HepG2 (cell line): ENCODE measurements around the gene C1QTNF12.

ENCODE experiments used
- EZH2 ChIP-seq: conservative IDR thresholded peaks from 2 replicates; pipeline ENCODE4 v1.6.1; 2012; ENCODE audit warnings: mild to moderate bottlenecking, low read depth, low read length, moderate library complexity
- KDM1A ChIP-seq: IDR thresholded peaks from 2 replicates; pipeline ENCODE4 v1.6.1; 2016; ENCODE audit warnings: missing compliant biosample characterization
- KDM5A ChIP-seq: fragments of 200-600 bp; sonication (generic); IDR thresholded peaks from 2 replicates; pipeline ENCODE4 v1.7.0; 2018; ENCODE audit warnings: antibody characterized with exemption, mild to moderate bottlenecking, low read length, borderline replicate concordance
- POLR2A ChIP-seq, 2 experiments: IDR thresholded peaks; 2 replicates each; pipeline ENCODE4 v1.6.1; 2011; ENCODE audit warnings: low read depth in 2 of 2, low read length in 2 of 2, mild to moderate bottlenecking in 1 of 2, moderate library complexity in 1 of 2; ENCODE audit not compliant: insufficient read depth in 1 of 2
- ZNF180 ChIP-seq: sonication (generic); formaldehyde crosslinking; IDR thresholded peaks from 2 replicates; pipeline ENCODE4 v1.4.0; 2020; ENCODE audit warnings: low read depth, missing genetic modification reagents, borderline replicate concordance
- ZNF749 ChIP-seq: sonication (generic); formaldehyde crosslinking; IDR thresholded peaks from 2 replicates; pipeline ENCODE4 v1.8.0; 2022; ENCODE audit warnings: mild to moderate bottlenecking, missing genetic modification reagents, moderate library complexity, borderline replicate concordance
- TF ChIP-seq, protein P1 (sequence below): sonication (generic); formaldehyde crosslinking; IDR thresholded peaks from 2 replicates; pipeline ENCODE4 v1.4.0; 2020; ENCODE audit warnings: low read depth, missing genetic modification reagents
- TF ChIP-seq, protein P2 (sequence below): sonication (generic); formaldehyde crosslinking; IDR thresholded peaks from 2 replicates; pipeline ENCODE4 v1.5.0; 2020; ENCODE audit warnings: mild to moderate bottlenecking, missing genetic modification reagents, moderate library complexity

- TF ChIP-seq ZNF180 (CRISPR knock-in tag) (no peak), ZNF749 (CRISPR knock-in tag) (no peak), POLR2A (IDR thresholded peaks at IDR 0.05; ENCODE audit: insufficient read depth in 1 of 2, low read depth in 2 of 2, low read length in 2 of 2) (no peak), KDM1A (CRISPR knock-in tag) (no peak), KDM5A (no peak), EZH2 (no peak)
- TF ChIP-seq, protein P1, sequence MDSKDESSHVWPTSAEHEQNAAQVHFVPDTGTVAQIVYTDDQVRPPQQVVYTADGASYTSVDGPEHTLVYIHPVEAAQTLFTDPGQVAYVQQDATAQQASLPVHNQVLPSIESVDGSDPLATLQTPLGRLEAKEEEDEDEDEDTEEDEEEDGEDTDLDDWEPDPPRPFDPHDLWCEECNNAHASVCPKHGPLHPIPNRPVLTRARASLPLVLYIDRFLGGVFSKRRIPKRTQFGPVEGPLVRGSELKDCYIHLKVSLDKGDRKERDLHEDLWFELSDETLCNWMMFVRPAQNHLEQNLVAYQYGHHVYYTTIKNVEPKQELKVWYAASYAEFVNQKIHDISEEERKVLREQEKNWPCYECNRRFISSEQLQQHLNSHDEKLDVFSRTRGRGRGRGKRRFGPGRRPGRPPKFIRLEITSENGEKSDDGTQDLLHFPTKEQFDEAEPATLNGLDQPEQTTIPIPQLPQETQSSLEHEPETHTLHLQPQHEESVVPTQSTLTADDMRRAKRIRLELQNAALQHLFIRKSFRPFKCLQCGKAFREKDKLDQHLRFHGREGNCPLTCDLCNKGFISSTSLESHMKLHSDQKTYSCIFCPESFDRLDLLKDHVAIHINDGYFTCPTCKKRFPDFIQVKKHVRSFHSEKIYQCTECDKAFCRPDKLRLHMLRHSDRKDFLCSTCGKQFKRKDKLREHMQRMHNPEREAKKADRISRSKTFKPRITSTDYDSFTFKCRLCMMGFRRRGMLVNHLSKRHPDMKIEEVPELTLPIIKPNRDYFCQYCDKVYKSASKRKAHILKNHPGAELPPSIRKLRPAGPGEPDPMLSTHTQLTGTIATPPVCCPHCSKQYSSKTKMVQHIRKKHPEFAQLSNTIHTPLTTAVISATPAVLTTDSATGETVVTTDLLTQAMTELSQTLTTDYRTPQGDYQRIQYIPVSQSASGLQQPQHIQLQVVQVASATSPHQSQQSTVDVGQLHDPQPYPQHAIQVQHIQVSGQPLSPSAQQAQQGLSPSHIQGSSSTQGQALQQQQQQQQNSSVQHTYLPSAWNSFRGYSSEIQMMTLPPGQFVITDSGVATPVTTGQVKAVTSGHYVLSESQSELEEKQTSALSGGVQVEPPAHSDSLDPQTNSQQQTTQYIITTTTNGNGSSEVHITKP (CRISPR knock-in tag): no peak
- TF ChIP-seq, protein P2, sequence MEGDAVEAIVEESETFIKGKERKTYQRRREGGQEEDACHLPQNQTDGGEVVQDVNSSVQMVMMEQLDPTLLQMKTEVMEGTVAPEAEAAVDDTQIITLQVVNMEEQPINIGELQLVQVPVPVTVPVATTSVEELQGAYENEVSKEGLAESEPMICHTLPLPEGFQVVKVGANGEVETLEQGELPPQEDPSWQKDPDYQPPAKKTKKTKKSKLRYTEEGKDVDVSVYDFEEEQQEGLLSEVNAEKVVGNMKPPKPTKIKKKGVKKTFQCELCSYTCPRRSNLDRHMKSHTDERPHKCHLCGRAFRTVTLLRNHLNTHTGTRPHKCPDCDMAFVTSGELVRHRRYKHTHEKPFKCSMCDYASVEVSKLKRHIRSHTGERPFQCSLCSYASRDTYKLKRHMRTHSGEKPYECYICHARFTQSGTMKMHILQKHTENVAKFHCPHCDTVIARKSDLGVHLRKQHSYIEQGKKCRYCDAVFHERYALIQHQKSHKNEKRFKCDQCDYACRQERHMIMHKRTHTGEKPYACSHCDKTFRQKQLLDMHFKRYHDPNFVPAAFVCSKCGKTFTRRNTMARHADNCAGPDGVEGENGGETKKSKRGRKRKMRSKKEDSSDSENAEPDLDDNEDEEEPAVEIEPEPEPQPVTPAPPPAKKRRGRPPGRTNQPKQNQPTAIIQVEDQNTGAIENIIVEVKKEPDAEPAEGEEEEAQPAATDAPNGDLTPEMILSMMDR: no peak
Observed at GRCh38 chr1:1217621-1218523, 28.6 kb downstream of the C1QTNF12 start.
